Stimulated activated CD8-positive, alpha-beta memory T cell treated with anti-CD3 and anti-CD28 coated beads, Interleukin-2, amount 100 ng/mL, for 48 hours (primary cell): Measurements from ENCODE around the gene UNC5C.

Experiments used
- DNase-seq, 2 donors: peaks; one replicate each; pipeline ENCODE4 v3.0.0-alpha.2; 2020; ENCODE audit warnings: low read depth in 2 of 2

UNC5C gene

DNA sequence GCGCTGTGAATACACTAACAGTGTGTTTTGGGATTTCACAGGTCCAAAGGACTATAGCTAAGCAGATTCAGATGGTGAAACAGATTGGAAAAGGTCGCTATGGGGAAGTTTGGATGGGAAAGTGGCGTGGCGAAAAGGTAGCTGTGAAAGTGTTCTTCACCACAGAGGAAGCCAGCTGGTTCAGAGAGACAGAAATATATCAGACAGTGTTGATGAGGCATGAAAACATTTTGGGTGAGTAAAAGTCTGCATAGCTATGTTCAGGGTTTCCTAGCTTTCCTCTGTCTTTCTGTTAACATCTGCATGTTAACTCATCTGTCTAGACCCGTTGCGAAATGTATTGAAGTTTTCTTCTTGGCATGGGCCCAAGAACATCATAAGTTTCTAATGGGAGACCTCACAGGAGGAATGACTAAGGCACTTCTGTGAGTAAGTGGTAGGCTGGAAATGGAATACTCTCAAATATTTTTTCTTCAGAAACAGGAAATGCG lies 418.9 kb downstream of the UNC5C start:
- DNase-seq, result no peak

- DNase-seq, result no peak
Measured at GRCh38 chr4:95129031-95129430, 419.7 kb downstream of the UNC5C start.

- DNase-seq, result no peak
Measured at GRCh38 chr4:95124906-95125504, 423.8 kb downstream of the UNC5C start.

- no peak for DNase-seq
Measured at GRCh38 chr4:95122001-95122400, 426.8 kb downstream of the UNC5C start.

- DNase-seq, result no peak
Measured at GRCh38 chr4:95120456-95120855, 428.3 kb downstream of the UNC5C start.

- DNase-seq, result no peak
Measured at GRCh38 chr4:95118497-95118896, 430.3 kb downstream of the UNC5C start.

DNA sequence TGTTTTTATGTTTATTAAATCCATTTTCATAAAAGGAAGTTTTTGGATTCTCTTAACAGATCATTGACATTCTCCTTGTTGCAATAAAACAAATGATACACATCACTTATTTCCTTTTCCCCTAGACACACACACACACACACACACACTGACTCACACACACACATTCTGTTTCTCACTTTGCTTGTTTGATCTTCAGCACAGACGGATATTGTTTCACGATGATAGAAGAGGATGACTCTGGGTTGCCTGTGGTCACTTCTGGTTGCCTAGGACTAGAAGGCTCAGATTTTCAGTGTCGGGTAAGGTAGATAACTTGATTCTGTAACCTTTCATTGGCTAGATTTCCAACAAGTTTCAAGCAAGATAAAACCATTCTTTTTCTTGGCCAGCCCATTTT lies 434.3 kb downstream of the UNC5C start:
- no peak for DNase-seq
